Kidney epithelial cell (primary cell): ENCODE data around the gene CALD1. TPM values are rescaled to one million over a fixed set of nuclear protein-coding genes. Genes with fewer than 3 reads are reported as not detected.
A peak's percentile ranks its signal among the peaks of the same experiment; 100 is the strongest.

Experiments used
- DNase-seq: peaks from one replicate; pipeline ENCODE4 v3.0.0-alpha.2; 2010; ENCODE audit warnings: low read depth
- H3K27me3 ChIP-seq: 2 replicates; pipeline ENCODE4 v1.6.0; 2011; ENCODE audit warnings: low read length; ENCODE audit not compliant: control insufficient read depth, insufficient read depth
- H3K36me3 ChIP-seq: 2 replicates; pipeline ENCODE4 v1.5.1; 2011; ENCODE audit warnings: low read length; ENCODE audit not compliant: control insufficient read depth, insufficient read depth
- H3K4me3 ChIP-seq: 2 replicates; pipeline ENCODE4 v1.5.1; 2011; ENCODE audit warnings: low read depth, mild to moderate bottlenecking, control low read depth, low read length
- total RNA-seq: library from RNA; depleted of rRNA; stranded (reverse); fragments of >200 nt; gene quantifications from 2 replicates; pipeline ENCODE4 v1.2.3, GENCODE V29; 2015
- TF ChIP-seq, protein P1 (sequence below): IDR thresholded peaks from 2 replicates; pipeline ENCODE4 v1.5.1; 2011; ENCODE audit warnings: mild to moderate bottlenecking, moderate library complexity, low read length, control low read depth, inconsistent platforms; ENCODE audit not compliant: insufficient read depth, poor library complexity, severe bottlenecking

CALD1 gene
- total RNA-seq, 1 donor from 2014 or later = 255 TPM

DNA sequence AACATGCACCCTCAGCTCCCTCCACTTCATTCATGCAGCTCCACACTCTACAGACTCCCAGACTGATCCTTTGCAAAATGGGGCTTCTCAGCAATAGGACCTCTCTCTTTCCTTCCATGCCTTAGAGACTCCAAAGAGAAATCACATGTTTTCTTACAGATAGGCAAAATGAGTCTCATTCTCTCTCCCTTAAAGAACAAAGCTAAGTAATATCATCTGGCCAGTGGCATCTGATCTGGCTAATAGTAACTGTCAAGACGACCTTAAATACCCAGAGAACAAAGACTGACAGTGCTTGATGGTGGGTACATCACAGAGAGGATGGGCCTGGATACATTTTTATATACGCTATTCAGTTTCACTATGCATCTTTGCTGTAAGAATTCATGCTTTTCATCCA lies 43.1 kb upstream of the CALD1 start:
- Histone ChIP-seq H3K27me3 (no peaks in the 10 kb centered on the region), H3K36me3 (no peaks in the 10 kb centered on the region), H3K4me3 (no peak overlapping the region)
- TF ChIP-seq, protein P1, sequence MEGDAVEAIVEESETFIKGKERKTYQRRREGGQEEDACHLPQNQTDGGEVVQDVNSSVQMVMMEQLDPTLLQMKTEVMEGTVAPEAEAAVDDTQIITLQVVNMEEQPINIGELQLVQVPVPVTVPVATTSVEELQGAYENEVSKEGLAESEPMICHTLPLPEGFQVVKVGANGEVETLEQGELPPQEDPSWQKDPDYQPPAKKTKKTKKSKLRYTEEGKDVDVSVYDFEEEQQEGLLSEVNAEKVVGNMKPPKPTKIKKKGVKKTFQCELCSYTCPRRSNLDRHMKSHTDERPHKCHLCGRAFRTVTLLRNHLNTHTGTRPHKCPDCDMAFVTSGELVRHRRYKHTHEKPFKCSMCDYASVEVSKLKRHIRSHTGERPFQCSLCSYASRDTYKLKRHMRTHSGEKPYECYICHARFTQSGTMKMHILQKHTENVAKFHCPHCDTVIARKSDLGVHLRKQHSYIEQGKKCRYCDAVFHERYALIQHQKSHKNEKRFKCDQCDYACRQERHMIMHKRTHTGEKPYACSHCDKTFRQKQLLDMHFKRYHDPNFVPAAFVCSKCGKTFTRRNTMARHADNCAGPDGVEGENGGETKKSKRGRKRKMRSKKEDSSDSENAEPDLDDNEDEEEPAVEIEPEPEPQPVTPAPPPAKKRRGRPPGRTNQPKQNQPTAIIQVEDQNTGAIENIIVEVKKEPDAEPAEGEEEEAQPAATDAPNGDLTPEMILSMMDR = no peak
- DNase-seq = no peak

DNA sequence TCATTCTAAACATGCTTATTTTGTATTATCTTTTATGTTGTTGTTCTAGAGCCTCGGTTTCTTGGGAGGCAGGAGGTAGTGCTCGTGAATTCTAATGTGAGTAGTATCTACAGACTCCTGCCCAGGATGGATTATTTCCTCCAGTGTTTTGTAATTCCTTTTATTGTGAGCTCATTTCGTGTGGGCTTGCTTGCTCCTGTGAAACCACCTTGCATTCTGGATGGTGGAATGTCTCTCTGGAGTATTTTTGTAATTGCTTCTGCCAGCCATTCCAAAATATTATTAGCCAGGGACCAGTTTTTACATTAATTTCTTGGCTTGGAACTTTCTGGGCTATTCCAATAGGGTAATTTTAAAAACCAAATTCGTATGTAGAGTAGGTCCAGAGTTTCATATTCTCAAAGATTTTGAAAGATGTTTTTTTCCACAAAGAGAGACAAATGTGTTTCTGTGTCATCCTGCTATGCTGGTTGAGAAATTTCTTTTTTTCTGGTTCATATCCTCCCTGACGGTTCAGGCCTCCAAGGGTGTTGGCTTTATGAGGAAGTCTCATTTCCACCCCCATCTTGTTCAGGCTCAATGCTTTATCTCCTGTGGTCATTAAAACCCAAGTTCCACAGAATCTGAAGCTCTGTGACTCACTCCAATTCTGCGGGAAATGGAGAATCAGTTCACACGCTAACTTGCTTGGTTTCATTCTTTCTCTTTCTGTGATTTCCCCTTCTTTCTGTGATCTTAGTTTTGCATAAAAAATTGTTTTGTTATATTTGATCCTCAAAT lies 41.7 kb upstream of the CALD1 start:
- no peaks in the 10 kb centered on the region for H3K36me3 ChIP-seq
- TF ChIP-seq, protein P1 = no peak
- DNase-seq = peak; percentile 73
- no peak overlapping the region for H3K4me3 ChIP-seq
- no peaks in the 10 kb centered on the region for H3K27me3 ChIP-seq

DNA sequence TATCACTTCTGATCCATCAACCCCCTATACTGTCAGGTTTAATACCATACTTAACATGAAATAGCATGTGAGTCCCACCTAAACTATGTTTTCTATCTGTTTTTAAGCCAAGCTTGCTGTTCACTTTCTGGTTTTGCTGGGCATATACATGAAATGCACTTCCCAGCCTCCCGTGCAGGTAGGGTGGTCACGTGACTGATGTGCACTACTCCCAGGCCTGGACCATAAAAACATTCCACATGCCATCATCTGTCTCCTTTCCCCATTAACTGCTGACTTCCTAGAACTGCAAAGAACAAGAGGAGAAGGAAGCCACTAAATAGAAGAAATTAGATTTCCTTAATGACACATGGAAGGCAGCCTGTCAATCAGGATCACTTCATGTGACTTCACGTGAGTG lies 40.1 kb upstream of the CALD1 start:
- Histone ChIP-seq H3K27me3 (no peaks in the 10 kb centered on the region), H3K36me3 (no peaks in the 10 kb centered on the region)
- TF ChIP-seq, protein P1 = no peak

DNA sequence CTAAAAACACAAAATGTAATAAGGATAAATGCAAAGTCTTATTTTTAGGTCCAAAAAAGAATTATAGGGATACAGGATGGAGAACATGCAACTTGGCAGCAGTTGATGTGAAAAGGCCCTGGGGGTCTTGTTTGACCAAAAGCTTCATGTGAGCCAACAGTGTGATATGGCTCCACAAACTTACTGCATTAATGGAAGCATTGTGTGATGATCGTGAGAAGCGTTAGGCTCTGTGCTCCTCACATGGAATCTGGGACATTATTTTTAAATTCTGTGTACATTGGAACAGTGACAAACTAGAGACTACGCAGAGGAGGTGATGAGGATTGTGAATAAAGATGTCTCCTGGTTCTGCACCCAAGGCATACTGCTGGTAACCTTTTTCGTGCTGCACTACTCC lies 39.1 kb upstream of the CALD1 start:
- Histone ChIP-seq H3K27me3 (no peaks in the 10 kb centered on the region), H3K36me3 (no peaks in the 10 kb centered on the region)
- TF ChIP-seq, protein P1 = no peak

More for the DNA sequence above, 40.1 kb upstream of the CALD1 start:
- H3K4me3 ChIP-seq = no peak overlapping the region
- no peak for DNase-seq

DNA sequence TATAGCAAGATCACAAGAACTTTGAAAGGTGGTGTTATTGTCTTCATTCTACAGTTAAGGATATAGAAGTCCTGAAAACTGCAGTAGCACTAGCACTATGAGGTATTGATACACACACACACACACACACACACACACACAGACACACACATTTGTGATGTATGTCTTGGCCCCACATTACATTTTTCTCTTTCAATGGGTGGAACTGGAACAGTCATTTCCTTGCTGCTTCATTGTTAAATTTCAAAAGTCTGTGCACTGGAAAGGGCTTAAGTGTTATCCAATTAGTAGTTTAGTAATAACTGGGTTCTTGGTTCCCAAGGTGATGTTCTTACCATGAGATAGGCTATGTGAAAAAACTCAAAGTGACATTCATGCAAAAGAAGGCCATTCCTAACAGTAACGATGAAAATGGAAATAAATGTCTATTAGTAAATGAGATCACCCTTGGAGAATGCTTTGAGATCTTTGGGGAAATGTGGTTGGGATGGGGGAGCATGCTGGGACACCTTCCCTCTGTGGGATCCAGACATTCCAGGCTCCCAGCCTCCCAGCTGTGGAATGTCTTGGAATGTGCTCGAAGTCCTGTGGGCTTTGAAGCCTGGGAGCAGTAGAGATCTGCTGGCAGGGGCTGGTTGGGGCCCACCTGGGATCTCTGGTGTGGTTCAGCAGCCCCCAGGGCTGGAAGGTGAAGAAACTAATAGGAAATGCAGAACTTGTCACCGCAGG lies 37.4 kb upstream of the CALD1 start:
- TF ChIP-seq, protein P1 = no peak
- no peak overlapping the region for H3K4me3 ChIP-seq
- DNase-seq = peak; percentile 38
- H3K27me3 ChIP-seq = no peaks in the 10 kb centered on the region
- H3K36me3 ChIP-seq = no peaks in the 10 kb centered on the region

More for the DNA sequence above, 39.1 kb upstream of the CALD1 start:
- H3K4me3 ChIP-seq = no peak overlapping the region
- DNase-seq = no peak
